AG04450 (cell line): ENCODE data around the gene USP12. TPM values are rescaled to one million over a fixed set of nuclear protein-coding genes. Genes with fewer than 3 reads are reported as not detected.
"Not testable (repeated sequence)": the region's sequence is repeated elsewhere in the genome, so short reads cannot be mapped to it uniquely, and the experiment has no call there.

ENCODE experiments used
- CTCF ChIA-PET: fragments of 300-600, 350-600 bp; formaldehyde crosslinking; extraction: SDS; loops from one replicate; lab custom pipeline; 2022; ENCODE audit warnings: antibody characterized with exemption, inconsistent platforms; lab: Charles Lee
- POLR2A ChIA-PET: fragments of 350-600 bp; formaldehyde crosslinking; extraction: SDS; loops from one replicate; lab custom pipeline; 2021; ENCODE audit warnings: antibody characterized with exemption, inconsistent platforms; lab: Yijun Ruan, JAX
- DNase-seq: peaks from one replicate; pipeline ENCODE4 v3.0.0-alpha.2; 2011; ENCODE audit warnings: low read depth, low spot score
- H3K27ac ChIP-seq: one replicate; pipeline ENCODE4 v1.5.1; 2012; ENCODE audit warnings: low read depth, low read length, control low read depth
- H3K27me3 ChIP-seq: one replicate; pipeline ENCODE4 v1.6.0; 2012; ENCODE audit warnings: low read length; ENCODE audit not compliant: control insufficient read depth, insufficient read depth
- H3K4me3 ChIP-seq: 2 replicates; pipeline ENCODE4 v1.5.1; 2011; ENCODE audit warnings: mild to moderate bottlenecking, low read depth, low read length, control low read depth
- H3K9me3 ChIP-seq: 2 replicates; pipeline ENCODE4 v1.5.1; 2012; ENCODE audit warnings: low read length; ENCODE audit not compliant: control insufficient read depth, insufficient read depth
- CTCF ChIP-seq: IDR thresholded peaks from 2 replicates; pipeline ENCODE4 v1.5.1; 2011; ENCODE audit warnings: low read depth, low read length, control low read depth, inconsistent platforms
- polyA plus RNA-seq: library from polyadenylated mRNA; depleted of rRNA; stranded (reverse); fragments of >200 nt; gene quantifications from 2 replicates; pipeline ENCODE4 v1.2.3, GENCODE V29; 2011

The USP12 gene
- polyA plus RNA-seq, 1 experiment: 18.0 TPM

GRCh38 chr13:27148900-27149299 is 22.7 kb downstream of the USP12 start:
- POLR2A ChIA-PET: interaction anchor here (0.6 kb wide), 1 partner anchor 122 kb away, joined by 3 read pairs; no protein-coding TSS in a partner anchor

GRCh38 chr13:27147530-27148170 is 24.0 kb downstream of the USP12 start:
- Histone ChIP-seq H3K9me3 (0 out of 2 replicates have a peak, but pooled peaks cover 1% of the 10 kb centered on the region), H3K27me3 (no peaks in the 10 kb centered on the region), H3K27ac (no peak overlapping the region), H3K4me3 (no peak overlapping the region)
- no peak for DNase-seq
- ChIA-PET POLR2A (no interaction called here), CTCF (interaction anchor here (0.6 kb wide), 1 partner anchor 201 kb away, joined by 4 read pairs; no protein-coding TSS in a partner anchor)
- TF ChIP-seq CTCF: no peak

More at GRCh38 chr13:27148900-27149299, 22.7 kb downstream of the USP12 start:
- TF ChIP-seq CTCF: no peak
- H3K27me3 ChIP-seq: no peaks in the 10 kb centered on the region
- H3K9me3 ChIP-seq: no peaks in the 10 kb centered on the region
- no peak overlapping the region for H3K27ac ChIP-seq
- DNase-seq: no peak
- no peak overlapping the region for H3K4me3 ChIP-seq
- CTCF ChIA-PET: no interaction called here

- Histone ChIP-seq H3K27ac (no peak overlapping the region), H3K4me3 (no peak overlapping the region), H3K9me3 (peaks cover 10% of the 10 kb centered on the region; the same call in 1 of the 2 replicates), H3K27me3 (no peaks in the 10 kb centered on the region)
- DNase-seq: no peak
- no peak for TF ChIP-seq CTCF
- CTCF ChIA-PET: no interaction called here
- POLR2A ChIA-PET: no interaction called here
Measured at GRCh38 chr13:27141746-27142145, 29.9 kb downstream of the USP12 start.

GRCh38 chr13:27141159-27141558 is 30.5 kb downstream of the USP12 start:
- H3K4me3 ChIP-seq, H3K27ac ChIP-seq, H3K27me3 ChIP-seq, POLR2A ChIA-PET, CTCF ChIA-PET, DNase-seq: not testable (repeated sequence)
- H3K9me3 ChIP-seq: peaks cover 10% of the 10 kb centered on the region; the same call in 1 of the 2 replicates

- no peak overlapping the region for H3K4me3 ChIP-seq
- TF ChIP-seq CTCF: no peak
- ChIA-PET CTCF (interaction anchor here (1.0 kb wide), 1 partner anchor 155 kb away, joined by 3 read pairs; no protein-coding TSS in a partner anchor), POLR2A (no interaction called here)
- no peak overlapping the region for H3K27ac ChIP-seq
- no peaks in the 10 kb centered on the region for H3K27me3 ChIP-seq
- peaks cover 10% of the 10 kb centered on the region; the same call in 1 of the 2 replicates for H3K9me3 ChIP-seq
- no peak for DNase-seq
Measured at GRCh38 chr13:27140060-27140459, 31.6 kb downstream of the USP12 start.
